ENCODE data around the gene BTLA. TPM values are rescaled to one million over a fixed set of nuclear protein-coding genes. Genes with fewer than 3 reads are reported as not detected.
"Not testable (repeated sequence)": the region's sequence is repeated elsewhere in the genome, so short reads cannot be mapped to it uniquely, and the experiment has no call there.

Gene BTLA
- total RNA-seq, 1 donor from 2014 or later: 0.45 TPM

DNA sequence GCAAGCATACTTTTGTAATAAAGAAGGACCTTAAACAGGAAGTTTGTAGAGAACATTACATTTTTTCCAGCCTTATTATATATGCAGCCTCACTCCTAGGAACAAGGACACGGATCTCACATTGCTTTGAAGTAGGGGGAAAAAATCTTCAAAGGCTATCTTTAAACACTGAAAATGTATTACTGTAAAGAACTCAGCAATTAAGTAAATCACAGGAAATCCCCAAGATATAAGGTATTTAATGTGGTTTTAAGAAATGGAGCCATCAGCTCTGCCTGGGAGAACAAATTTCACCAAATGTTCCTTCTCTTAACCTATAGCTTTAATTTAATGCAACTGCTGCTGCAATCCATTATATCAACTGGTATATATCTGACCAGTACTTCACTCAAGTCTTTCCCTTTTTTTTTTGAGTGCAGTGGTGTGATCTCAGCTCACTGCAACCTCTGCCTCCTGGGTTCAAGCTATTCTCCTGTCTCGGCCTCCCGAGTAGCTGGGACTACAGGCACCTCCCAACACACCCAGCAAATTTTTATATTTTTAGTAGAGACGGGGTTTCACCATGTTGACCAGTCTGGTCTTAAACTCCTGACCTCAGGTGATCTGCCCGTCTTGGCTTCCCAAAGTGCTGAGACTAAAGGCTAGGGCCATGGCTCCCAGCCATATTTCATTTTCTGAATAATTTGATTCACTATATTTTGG lies 2.8 kb downstream of the BTLA start:
- DNase-seq (ENCODE audit: low spot score) (no peak), ATAC-seq (no peak)
- intact Hi-C loops (cut with DNase I): no loop called here

DNA sequence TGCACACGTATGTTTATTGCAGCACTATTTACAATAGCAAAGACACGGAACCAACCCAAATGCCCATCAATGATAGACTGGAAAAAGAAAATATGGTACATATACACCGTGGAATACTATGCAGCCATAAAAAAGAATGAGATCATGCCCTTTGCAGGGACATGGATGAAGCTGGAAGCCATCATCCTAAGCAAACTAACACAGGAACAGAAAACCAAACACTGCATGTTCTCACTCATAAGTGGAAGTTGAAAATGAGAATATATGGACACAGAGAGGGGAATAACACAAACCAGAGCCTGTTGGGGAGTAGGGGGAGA lies 4.9 kb downstream of the BTLA start:
- DNase-seq (ENCODE audit: low spot score); ATAC-seq; intact Hi-C loops (cut with DNase I): not testable (repeated sequence)

DNA sequence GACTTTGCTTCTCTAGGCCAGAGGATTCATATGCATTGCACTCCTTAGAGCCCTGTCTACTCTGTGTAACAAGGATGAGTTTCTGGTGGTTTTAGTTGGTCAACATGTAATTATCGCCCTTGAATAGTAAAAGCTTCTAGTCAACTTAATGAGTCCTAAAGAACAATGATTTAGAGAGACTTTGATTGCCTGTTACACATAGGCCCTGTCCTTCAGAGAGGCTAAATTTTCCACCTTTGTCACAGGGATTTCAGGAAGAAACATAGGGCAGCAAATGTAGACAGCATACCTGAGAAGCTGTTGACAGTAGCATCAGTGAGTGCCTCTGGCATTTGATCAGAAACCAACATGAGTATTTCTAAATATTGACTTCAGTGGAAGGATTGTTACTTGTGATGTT lies 7.1 kb downstream of the BTLA start:
- intact Hi-C loops (cut with DNase I): no loop called here
- ATAC-seq (no peak), DNase-seq (ENCODE audit: low spot score) (no peak)

DNA sequence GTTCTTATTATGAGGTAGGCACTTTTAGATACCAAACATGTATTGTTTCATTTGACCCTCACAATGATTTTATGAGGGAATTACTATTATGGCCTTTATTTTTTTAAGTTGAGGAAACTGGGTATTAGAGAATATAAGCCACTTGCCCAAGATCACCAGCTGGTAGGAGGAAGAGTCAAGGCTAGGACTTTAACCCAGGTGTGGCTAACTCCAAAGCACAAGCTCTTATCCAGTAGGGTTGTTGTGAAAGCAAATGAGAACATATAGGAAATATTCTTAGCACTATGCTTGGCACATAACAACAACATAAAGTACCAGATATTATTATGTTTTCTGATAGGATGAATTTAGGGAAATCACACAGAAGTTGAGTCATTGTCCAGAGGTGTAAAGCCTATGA lies 7.9 kb downstream of the BTLA start:
- intact Hi-C loops (cut with DNase I): no loop called here
- DNase-seq (ENCODE audit: low spot score) (no peak), ATAC-seq (no peak)

DNA sequence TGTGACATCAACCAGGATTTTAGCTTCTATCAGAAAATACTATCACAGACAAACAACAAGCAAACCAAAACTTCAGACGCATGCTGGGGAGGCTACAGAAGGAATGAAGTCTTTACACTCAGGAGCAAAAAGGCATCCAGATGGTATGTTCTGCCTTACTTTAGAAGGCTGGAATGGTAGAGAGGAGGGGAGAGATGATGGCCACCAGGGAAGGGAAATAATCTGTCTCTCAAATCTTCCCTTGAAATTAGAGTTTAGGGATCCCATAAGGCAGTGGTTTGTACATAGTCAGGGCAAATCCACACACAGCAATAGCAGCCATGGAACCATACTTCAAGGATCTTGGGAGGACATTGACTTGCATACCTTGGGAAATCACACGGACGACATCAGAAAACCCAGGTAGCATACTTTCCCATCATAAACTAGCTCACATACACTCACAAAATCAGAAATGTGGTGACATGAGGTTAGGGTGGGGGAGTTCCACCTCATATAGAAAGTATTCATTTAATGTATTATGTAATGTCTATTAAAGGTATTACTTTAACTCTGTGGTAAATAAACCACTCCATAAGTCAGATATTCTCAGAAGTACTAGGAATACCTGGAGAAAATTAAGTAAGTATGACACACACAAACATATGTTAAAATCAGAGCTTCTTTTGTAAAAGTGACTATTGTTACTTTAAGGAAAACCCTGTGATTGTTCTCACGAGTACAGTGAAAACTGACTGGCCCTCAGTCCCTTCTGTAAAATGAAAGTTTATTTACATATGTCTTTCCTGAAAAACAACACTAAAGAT lies 9.4 kb downstream of the BTLA start:
- intact Hi-C loops (cut with DNase I): no loop called here
- ATAC-seq (no peak), DNase-seq (ENCODE audit: low spot score) (no peak)

DNA sequence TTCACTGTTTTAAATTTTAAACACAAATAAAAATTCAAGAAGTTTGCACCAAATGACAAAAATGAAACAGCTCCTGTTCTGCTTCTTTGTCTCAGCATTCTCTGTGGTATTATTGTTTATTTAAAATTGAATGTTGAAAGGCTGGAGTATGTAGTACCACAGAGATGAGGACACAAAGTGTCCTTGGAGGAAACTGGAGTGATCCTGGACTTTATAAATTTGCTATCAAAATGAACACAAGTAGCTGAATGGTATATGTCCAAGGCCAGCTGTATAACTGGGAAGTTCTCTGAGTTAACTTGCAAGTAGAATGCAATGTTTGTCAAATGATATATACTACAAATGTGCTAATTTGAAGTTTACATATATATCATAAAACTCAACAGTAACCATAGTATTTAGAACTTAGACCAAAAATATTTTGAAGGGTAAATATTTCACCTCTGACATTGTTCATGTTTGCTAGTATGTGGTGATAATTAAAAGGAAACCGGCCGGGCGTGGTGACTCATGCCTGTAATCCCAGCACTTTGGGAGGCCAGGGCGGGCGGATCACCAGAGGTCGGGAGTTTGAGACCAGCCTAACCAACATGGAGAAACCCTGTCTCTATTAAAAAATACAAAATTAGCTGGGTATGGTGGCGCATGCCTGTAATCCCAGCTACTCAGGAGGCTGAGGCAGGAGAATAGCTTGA lies 12.3 kb downstream of the BTLA start:
- DNase-seq (ENCODE audit: low spot score) (no peak), ATAC-seq (no peak)
- intact Hi-C loops (cut with DNase I): no loop called here

DNA sequence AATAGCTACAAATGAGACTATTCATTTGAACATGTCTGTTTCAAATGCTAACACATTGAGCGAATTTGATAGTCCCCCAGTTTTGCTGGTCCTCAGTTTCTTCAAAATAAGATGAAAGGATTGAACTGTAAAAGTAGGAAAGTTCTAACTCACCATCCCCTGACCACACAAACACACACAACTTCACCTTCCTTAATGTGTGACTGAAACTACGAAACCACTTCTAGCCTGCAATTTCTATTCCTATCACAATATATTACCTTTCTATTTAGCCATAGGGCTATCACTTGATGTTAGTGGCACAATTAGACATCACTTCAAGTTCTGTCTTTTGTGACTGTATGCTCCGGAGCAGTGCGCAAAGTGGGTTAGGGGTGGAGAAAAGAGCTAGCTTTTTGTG lies 14.9 kb downstream of the BTLA start:
- DNase-seq (ENCODE audit: low spot score): no peak
- intact Hi-C loops (cut with DNase I): no loop called here
- no peak for ATAC-seq

DNA sequence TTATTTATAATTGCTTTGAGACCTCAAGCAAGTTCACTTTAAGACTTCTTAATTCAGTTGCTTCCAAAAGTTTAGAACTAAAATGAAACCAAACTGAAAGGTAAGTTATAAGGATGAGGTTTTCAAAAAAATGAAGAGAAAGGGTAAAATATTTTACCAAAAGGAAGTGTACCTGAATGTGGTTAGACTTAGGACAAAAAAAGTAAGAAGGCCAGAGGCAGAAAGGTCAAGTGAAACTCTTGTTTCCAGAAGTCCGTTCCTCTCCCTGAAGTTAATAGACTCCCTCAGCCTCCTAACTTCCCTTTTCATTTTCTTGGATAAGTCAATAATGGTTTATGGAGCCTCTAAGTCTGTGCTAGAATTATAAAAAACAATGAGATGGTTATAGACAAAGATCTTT lies 16.6 kb downstream of the BTLA start:
- no peak for DNase-seq (ENCODE audit: low spot score)
- ATAC-seq: no peak
- intact Hi-C loops (cut with DNase I): no loop called here

DNA sequence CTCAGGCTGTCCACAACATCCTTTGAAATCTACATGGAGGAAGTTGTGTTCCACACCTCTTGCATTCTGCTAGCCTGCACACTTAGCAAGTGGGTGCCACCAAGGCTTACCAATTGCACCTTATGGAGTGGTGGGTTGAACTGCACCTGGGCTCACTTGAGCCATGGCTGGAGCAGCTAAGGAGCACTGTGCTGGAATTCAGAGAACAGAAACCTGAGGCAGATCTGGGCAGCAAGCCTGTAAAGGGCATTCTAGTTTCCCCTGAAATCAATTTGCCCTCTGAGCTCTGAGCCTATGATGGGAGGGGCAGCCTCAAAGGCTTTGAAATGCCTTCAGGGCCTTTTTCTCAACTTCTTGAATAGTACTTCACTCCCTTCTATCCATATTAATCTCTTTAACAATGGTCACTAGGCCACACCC lies 18.0 kb downstream of the BTLA start:
- ATAC-seq: no peak
- intact Hi-C loops (cut with DNase I): no loop called here
- no peak for DNase-seq (ENCODE audit: low spot score)

DNA sequence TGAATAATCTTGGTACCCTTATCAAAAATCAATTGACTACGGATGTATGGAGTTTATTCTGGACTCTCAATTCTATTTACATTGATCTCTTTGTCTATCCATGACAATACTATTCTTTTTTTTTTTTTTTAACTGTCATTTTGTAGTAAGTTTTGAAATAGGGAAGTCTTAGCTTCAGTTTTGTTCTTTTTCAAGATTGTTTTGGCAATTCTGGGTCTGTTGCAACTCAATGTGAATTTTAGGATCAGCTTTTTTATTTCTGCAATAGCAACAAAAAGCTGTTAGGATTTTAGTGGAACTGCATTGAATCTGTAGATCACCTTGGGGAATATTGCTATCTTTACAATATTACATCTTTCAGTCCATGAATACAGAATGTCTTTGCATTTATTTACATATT lies 21.4 kb downstream of the BTLA start:
- no peak for ATAC-seq
- intact Hi-C loops (cut with DNase I): no loop called here

DNA sequence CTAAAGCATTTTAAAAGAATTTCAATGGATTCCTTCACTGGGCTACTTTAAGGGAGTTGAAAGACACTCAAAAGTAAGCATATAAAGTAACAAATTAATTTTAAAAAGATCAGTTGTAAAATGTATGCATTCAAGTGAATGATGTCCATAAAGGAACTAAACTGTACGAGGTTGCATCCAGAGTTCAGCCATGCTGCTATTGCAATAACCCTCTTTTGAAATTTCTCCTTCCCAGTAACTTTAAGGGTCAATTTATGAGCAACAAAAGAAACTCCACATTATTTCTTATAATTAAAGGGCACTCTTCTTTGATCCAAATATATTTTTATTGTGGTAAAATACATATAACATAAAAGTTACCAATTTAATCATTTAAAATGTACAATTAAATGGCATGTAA lies 22.9 kb downstream of the BTLA start:
- DNase-seq (ENCODE audit: low spot score) (no peak), ATAC-seq (no peak)
- intact Hi-C loops (cut with DNase I): no loop called here

More for the DNA sequence above, 21.4 kb downstream of the BTLA start:
- no peak for DNase-seq (ENCODE audit: low spot score)

DNA sequence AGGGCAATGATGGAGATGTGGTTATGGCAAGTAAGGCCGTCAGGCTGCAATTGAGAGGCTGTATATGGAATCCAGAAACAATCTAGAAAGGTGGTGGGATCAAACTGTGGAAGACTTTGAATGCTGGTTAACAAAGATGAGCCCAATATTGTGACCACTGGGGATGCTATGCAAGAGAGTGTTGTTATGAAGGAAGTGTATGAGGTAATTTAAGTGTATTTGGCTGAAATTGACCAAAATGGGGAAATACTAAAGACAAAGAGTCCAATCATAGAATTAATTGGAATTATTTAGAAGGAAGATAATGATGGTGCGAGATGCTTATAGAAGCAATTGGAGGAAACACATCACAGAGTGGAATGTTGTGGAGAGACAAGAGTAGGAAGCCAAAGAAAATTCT lies 24.5 kb downstream of the BTLA start:
- intact Hi-C loops (cut with DNase I): no loop called here
- DNase-seq (ENCODE audit: low spot score) (no peak), ATAC-seq (no peak)

DNA sequence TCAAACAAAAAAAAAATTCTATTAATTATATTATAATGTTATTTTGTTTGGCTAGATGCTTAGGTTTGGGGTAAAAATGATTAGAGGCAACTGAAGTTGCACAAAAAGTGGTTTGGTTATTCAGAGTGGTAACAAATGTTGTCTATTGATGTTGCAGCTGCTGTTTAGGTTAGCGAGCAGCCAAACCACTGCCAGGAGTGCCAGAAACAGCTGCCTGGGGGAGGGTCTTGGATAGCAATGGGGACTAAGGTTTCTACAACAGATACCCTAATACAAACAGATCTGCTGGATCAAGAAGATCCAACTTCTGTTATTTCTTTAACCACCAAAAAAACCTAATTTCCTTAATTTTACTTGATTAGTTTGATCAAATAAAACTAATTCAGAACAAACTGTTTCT lies 26.6 kb downstream of the BTLA start:
- intact Hi-C loops (cut with DNase I): no loop called here
- ATAC-seq: no peak
- no peak for DNase-seq (ENCODE audit: low spot score)

DNA sequence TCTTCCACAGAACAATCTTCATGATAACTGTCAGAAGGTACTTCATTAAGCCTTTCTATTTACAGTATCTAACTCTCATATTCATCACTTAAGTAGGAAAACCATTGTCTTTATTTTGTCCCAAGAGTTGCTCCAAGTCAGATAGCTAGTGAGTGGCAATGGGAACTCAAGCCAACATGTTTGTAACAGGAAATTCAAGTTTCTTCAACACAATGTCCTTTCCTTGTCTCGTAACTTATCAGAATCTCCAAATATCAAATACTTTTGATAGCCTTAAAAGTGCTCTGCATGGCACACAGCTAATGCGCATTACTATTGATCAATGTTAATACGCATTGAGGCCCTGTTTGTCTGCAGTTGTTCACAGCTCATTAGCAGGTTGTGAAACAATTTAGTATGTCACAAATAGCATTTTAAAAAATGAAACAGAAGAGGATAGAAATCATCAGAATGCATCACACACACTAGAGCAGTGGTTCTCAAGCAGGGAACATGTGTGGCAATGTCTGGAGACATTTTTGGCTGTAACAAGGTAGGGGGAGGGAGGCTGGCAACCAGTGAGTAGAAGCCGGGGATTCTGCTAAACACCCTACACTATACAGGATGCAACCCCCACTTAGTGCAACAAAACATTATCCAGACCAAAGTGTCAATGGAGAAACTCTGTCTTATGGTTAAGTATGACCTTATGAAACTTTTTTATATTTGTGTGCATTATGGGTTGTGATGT lies 27.5 kb downstream of the BTLA start:
- DNase-seq (ENCODE audit: low spot score): no peak
- intact Hi-C loops (cut with DNase I): no loop called here
- ATAC-seq: no peak

DNA sequence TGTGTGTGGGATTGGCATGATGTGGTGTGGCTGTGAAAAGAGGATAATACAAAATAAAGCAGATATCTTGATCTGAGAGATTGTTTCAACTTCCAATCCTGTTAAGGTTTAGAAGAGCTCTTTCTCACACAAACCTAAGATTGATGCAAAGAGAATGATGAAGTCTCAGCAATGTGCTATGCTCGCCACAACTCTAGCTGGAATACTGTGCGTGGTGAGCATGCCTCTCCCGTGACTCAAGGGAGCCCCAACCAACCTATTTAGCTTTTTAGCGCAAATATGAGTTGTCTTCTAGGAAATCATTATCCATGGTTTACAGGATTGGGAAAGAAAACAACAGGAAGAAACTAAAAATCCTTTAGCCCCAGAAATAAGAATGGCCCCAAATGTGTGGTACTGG lies 28.5 kb downstream of the BTLA start:
- no peak for DNase-seq (ENCODE audit: low spot score)
- no peak for ATAC-seq
- intact Hi-C loops (cut with DNase I): no loop called here

DNA sequence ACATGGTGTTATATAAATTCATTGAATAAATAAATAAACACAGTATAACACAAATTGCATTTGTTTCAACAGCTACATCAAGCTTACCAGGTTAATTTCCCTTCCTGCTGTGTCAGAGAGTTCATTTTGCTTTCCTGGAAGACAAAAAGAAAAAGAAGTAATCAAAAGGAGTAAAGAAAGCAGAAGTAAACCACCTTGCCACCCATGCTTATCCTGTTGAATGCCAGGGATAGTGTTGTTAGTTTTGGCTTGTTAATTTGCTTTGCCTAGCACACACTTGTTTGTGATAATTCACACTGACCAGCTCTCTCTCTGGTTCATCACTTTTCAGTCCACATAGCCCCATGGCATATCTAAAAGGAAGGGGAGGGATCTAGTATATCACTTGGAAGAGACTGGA lies 29.6 kb downstream of the BTLA start:
- intact Hi-C loops (cut with DNase I): no loop called here
- DNase-seq (ENCODE audit: low spot score) (no peak), ATAC-seq (no peak)

DNA sequence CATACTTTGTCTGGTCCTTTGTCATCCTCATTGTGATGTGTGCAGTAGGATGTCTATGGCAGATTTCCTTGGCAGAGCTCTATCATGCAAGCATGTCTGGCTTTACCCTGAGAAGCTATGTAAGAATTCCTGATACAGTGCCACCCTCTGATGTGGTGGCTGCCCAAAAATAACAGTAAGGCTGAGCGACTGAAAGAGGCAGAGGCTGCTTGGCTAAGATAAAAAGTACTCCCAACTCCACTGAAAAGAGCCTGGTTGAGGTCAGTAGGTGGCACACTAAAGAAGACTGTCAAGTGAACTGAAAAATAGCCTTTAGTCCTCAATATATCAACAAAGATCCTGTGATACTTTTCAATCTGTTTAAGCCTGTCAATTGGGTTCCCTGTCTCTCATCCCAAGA lies 31.7 kb downstream of the BTLA start:
- intact Hi-C loops (cut with DNase I): no loop called here
- no peak for ATAC-seq
- no peak for DNase-seq (ENCODE audit: low spot score)

DNA sequence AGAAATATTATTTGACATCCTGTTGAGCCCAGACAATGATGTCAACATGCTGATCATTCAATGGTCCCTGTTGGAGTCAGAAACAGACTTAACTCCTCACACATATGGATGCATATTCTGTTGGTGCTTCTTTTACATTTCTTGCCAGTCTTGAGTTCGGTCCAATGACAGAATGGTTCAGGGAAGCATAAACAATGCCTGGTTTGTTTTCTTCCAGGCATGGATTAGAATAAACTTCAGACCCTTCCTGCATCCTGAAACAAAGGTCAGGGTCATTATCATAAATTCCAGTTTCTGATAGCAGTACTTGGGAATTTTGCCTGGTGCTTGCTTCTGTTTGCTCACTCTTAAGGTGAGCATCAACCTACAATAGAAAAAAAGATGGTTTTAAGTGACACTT lies 33.3 kb downstream of the BTLA start:
- ATAC-seq (no peak), DNase-seq (ENCODE audit: low spot score) (no peak)
- intact Hi-C loops (cut with DNase I): no loop called here

DNA sequence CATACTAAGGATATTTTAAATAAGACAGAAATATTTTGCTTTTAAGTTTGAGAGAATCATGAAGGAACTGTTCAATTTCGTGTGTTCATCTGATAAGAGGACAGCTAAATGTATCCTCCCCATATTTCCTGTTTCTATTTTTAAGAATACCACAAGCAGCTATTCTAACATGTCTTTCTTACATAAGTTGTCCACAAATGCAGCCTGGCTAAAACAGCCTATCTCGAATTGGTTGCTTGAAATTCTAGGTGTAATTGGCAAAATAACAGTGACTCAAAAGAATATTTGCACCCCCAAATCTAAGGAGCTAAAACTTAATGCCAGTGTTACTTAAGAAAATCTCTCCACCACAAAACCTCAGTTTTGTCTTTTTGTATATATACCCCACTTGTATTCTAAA lies 35.0 kb downstream of the BTLA start:
- DNase-seq (ENCODE audit: low spot score) (no peak), ATAC-seq (no peak)
- intact Hi-C loops (cut with DNase I): no loop called here

DNA sequence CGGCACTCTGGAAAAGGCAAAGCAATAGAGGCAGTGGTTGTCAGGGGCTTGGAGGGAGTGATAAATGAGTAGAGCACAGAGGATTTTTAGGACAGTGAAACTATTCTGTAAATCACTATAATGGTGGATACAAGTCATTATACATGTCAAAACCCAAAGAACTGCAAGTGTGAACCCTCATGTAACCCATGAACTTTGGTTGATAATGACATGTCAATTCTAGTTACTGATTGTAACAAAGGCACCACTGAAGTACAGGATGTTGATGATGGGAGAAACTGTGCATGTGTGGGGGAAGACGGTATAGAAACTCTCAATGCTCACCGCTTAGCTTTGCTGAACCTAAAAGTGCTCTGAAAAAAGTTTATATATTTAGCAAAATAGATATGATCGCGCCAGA lies 36.0 kb downstream of the BTLA start:
- intact Hi-C loops (cut with DNase I): no loop called here
- no peak for ATAC-seq

More for the DNA sequence above, 36.0 kb downstream of the BTLA start:
- DNase-seq (ENCODE audit: low spot score): no peak

Data from sciatic nerve (tissue), 2 donors.